Measurements from ENCODE around the gene INPP5J. TPM values are rescaled to one million over a fixed set of nuclear protein-coding genes. Genes with fewer than 3 reads are reported as not detected.

Gene INPP5J
- total and polyA plus RNA-seq, 7 donors = 1.1 to 15.3 (median 2.2) TPM

DNA sequence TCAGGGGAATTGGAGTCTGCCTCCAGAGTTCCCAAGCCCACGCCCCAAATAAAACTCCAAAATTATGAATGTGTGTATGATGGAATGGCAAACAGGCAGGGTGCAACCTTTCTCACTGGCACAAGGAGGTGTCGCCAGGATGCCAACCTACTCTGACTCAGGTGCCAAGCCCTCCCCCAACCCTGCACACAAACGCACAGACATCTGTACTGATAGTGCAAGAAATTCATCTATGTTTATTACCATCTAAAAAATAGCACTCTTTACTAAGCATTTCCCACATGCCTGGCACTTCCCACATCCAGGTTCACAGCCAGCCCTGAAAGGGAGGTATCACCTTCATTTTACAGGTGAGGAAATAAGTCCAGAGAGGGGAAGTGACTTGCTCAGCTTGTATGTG, 16.3 kb downstream of the INPP5J start:
- H3K4me1 ChIP-seq = no peaks in the 10 kb centered on the region
- TF ChIP-seq, protein P1, sequence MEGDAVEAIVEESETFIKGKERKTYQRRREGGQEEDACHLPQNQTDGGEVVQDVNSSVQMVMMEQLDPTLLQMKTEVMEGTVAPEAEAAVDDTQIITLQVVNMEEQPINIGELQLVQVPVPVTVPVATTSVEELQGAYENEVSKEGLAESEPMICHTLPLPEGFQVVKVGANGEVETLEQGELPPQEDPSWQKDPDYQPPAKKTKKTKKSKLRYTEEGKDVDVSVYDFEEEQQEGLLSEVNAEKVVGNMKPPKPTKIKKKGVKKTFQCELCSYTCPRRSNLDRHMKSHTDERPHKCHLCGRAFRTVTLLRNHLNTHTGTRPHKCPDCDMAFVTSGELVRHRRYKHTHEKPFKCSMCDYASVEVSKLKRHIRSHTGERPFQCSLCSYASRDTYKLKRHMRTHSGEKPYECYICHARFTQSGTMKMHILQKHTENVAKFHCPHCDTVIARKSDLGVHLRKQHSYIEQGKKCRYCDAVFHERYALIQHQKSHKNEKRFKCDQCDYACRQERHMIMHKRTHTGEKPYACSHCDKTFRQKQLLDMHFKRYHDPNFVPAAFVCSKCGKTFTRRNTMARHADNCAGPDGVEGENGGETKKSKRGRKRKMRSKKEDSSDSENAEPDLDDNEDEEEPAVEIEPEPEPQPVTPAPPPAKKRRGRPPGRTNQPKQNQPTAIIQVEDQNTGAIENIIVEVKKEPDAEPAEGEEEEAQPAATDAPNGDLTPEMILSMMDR (IDR thresholded peaks at IDR 0.05) = no peak
- no peak for TF ChIP-seq EP300 (IDR thresholded peaks at IDR 0.05)
- TF ChIP-seq POLR2A (IDR thresholded peaks at IDR 0.05) = no peak
- no peak for TF ChIP-seq POLR2AphosphoS5 (IDR thresholded peaks at IDR 0.05)
- WGBS, 2 donors = 36 to 80% methylated on average over 3 of the region's 3 CpGs
- intact Hi-C loops (cut with DNase I) = no loop called here
- no peak for DNase-seq
- no peak overlapping the region for H3K27ac ChIP-seq
- H3K27me3 ChIP-seq = peaks cover 0 to 24% (median 16%) of the 10 kb centered on the region in 3 donors
- H3K4me3 ChIP-seq = no peak overlapping the region
- no peaks in the 10 kb centered on the region for H3K9me3 ChIP-seq
- H3K36me3 ChIP-seq = no peaks in the 10 kb centered on the region

DNA sequence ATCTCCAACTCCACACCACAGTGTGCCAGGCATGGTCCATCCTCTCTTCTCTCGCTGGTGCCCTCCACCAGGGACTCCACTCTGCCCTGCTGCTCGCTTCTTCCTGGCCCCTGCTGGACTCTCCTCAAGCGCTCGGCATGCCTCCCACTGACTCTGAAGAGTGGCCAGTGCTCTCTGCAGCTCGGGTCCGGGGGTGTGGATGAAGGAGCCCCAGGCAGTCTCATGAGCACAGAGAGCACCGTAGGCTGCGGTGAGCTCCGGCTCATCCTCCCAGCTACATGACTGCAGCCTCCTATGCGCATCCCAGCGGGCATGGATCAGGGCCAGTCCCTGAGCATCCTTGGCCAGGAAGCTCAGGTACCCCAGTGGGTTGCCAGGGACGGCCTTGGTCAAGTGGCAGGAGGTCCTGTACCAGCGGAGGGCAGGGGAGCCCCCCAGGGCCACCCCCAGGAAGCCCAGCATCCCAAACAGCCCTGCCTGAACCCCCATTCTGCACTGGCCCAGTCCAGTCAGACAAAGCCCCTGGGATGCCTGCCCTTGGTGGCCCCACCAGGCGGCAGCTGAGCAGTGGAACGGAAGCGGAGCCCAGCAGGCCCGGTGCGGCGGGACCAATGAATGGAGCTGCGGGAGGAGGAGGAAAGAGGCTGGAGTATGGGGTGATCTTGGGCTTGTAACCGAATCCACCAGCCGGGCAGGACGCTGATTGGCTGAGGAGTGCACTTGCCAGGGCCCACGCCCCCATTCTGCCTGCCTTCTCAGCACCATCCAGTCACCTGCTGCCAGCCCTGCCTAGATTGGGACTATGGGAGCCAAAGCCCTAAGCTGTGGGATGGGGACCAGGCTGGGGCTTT, 17.3 kb downstream of the INPP5J start, which contains the start of gene PLA2G3:
TSS of gene PLA2G3 (minus strand) at position 643 of the 851 bp plus-strand sequence. CDS start at position 489, 154 bp downstream.
- TF ChIP-seq, protein P1 (IDR thresholded peaks at IDR 0.05) = no peak
- TF ChIP-seq POLR2AphosphoS5 (IDR thresholded peaks at IDR 0.05) = no peak
- no peak for TF ChIP-seq EP300 (IDR thresholded peaks at IDR 0.05)
- TF ChIP-seq POLR2A (IDR thresholded peaks at IDR 0.05) = no peak
- no peaks in the 10 kb centered on the region for H3K36me3 ChIP-seq
- DNase-seq = no peak
- no peaks in the 10 kb centered on the region for H3K4me1 ChIP-seq
- no peak within 1 kb of the TSS for H3K27ac ChIP-seq
- no peaks in the 10 kb centered on the region for H3K9me3 ChIP-seq
- no peak within 1 kb of the TSS for H3K4me3 ChIP-seq
- 51 to 56% methylated on average over 24 of the region's 24 CpGs for WGBS, 2 donors
- H3K27me3 ChIP-seq = peaks cover 0 to 24% (median 16%) of the 10 kb centered on the region in 3 donors
- intact Hi-C loops (cut with DNase I) = no loop called here

DNA sequence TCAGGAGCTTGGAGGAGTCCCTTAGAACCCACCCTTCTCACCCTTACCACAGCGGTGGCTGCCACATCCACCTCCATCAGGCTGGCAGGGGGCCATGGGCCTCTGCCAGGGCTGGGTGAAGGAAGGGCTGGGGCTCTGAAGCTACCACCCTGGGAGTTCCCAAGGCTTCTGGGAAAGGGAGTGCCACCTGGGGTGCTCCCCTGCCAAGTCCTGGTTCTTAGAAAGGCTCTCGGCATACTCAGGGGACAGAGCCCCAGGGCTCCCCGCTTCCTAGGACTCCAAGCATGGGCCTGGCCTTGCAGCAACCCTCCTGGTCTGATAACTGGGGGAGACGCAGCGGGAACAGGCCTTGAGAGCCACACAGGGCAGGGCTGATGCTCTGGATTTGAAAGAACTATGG, 18.0 kb downstream of the INPP5J start:
- no peaks in the 10 kb centered on the region for H3K9me3 ChIP-seq
- no peak overlapping the region for H3K27ac ChIP-seq
- H3K4me3 ChIP-seq = no peak overlapping the region
- H3K4me1 ChIP-seq = no peaks in the 10 kb centered on the region
- no peaks in the 10 kb centered on the region for H3K36me3 ChIP-seq
- H3K27me3 ChIP-seq = peaks cover 0 to 24% (median 16%) of the 10 kb centered on the region in 3 donors
- TF ChIP-seq POLR2AphosphoS5 (IDR thresholded peaks at IDR 0.05) = no peak
- TF ChIP-seq, protein P1 (IDR thresholded peaks at IDR 0.05) = no peak
- no peak for TF ChIP-seq EP300 (IDR thresholded peaks at IDR 0.05)
- no peak for TF ChIP-seq POLR2A (IDR thresholded peaks at IDR 0.05)
- DNase-seq = no peak
- intact Hi-C loops (cut with DNase I) = no loop called here
- 59 to 75% methylated on average over 5 of the region's 5 CpGs for WGBS, 2 donors

DNA sequence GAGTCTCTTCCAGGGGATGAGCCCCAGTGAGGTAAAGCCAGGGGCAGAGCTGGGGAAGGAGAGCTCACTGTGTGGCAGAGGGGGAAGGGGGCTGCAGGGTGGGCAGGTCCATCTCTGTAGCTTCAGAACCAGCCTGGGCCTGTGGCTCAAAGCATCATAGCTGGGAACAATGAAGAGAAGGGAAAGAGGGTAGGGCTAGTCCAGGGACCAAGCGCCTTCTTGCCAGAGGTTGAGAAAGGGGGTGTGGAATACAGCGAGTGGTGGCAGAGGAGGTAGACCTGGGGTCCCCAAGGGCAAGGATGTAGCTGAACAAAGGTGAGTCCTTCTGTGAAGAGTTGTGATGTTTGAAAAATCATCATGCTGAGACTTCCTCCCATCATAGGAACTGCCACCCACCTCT, 18.8 kb downstream of the INPP5J start:
- Histone ChIP-seq H3K36me3 (no peaks in the 10 kb centered on the region), H3K4me1 (no peaks in the 10 kb centered on the region), H3K4me3 (no peak overlapping the region), H3K27ac (no peak overlapping the region), H3K27me3 (peaks cover 0 to 24% (median 16%) of the 10 kb centered on the region in 3 donors), H3K9me3 (no peaks in the 10 kb centered on the region)
- TF ChIP-seq, protein P1 (IDR thresholded peaks at IDR 0.05) = no peak
- DNase-seq = no peak
- intact Hi-C loops (cut with DNase I) = no loop called here
- 93 to 94% methylated on average over 2 of the region's 2 CpGs for WGBS, 2 donors

All from sigmoid colon (tissue), 7 donors.